ENCODE results near the gene PRL.

GRCh38 chr6:22332216-22332615 lies 35.4 kb upstream of the PRL start:
- TF ChIP-seq CTCF (conservative IDR thresholded peaks at IDR 0.05) (no peak), ZFX (IDR thresholded peaks at IDR 0.05) (no peak)

All from C4-2B (cell line).